Progenitor cell of endocrine pancreas (in vitro differentiated cells): Measurements from ENCODE around the gene KREMEN1. TPM values are rescaled to one million over a fixed set of nuclear protein-coding genes. Genes with fewer than 3 reads are reported as not detected.

Source experiments
- DNase-seq: peaks from one replicate; pipeline ENCODE4 v3.0.0; 2021; ENCODE audit warnings: low spot score; ENCODE audit not compliant: unreplicated experiment
- H3K27ac Mint-ChIP-seq: 2 replicates; pipeline ENCODE4 v1.8.0; 2021; ENCODE audit warnings: mild to moderate bottlenecking, moderate library complexity, mixed read lengths
- H3K27me3 Mint-ChIP-seq: 2 replicates; pipeline ENCODE4 v1.8.0; 2021; ENCODE audit warnings: mixed read lengths
- H3K36me3 Mint-ChIP-seq: 2 replicates; pipeline ENCODE4 v1.8.0; 2022; ENCODE audit warnings: mixed read lengths; ENCODE audit not compliant: insufficient read depth
- H3K4me1 Mint-ChIP-seq: 2 replicates; pipeline ENCODE4 v1.8.0; 2021; ENCODE audit warnings: low read depth, mixed read lengths
- H3K4me3 Mint-ChIP-seq: 2 replicates; pipeline ENCODE4 v1.8.0; 2021; ENCODE audit warnings: low read depth, mild to moderate bottlenecking, moderate library complexity, mixed read lengths
- H3K9me3 Mint-ChIP-seq: 2 replicates; pipeline ENCODE4 v1.8.0; 2021; ENCODE audit warnings: low read depth, mixed read lengths
- total RNA-seq: library from RNA; stranded (reverse); gene quantifications from 2 replicates; pipeline ENCODE4 v1.2.1, GENCODE V29; 2021
- TF ChIP-seq, protein P1 (sequence below): fragments of 200-600 bp; sonication (generic); IDR thresholded peaks from one replicate; pipeline ENCODE4 v1.5.0; 2021; ENCODE audit warnings: antibody characterized with exemption, mild to moderate bottlenecking; ENCODE audit not compliant: unreplicated experiment

Gene KREMEN1
- total RNA-seq, 1 donor from 2014 or later = 10.5 TPM

DNA sequence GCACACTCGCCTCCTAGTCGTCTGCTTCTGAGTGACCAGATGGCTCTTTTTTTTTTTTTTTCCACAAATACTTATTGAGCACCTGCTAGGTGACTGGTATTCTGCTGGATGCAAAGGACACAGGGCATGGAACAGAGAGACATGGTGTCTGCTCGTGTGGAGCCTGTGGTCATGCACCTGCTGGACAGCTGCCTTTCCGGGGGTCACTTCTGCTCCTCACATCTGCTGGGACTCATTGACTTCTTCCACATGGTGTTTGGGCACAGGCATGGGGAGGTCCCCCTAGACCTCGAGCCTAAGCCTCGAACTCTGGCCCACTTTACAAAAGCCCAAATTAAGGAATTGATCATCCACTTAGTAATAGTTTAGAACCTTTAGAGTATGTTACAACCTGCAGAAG, 93.3 kb downstream of the KREMEN1 start:
- Mint-ChIP-seq H3K9me3 (no peaks in the 10 kb centered on the region), H3K4me1 (no peaks in the 10 kb centered on the region), H3K4me3 (no peak overlapping the region), H3K27me3 (peaks cover 15% of the 10 kb centered on the region), H3K36me3 (no peaks in the 10 kb centered on the region), H3K27ac (no peak overlapping the region)
- no peak for DNase-seq
- TF ChIP-seq, protein P1, sequence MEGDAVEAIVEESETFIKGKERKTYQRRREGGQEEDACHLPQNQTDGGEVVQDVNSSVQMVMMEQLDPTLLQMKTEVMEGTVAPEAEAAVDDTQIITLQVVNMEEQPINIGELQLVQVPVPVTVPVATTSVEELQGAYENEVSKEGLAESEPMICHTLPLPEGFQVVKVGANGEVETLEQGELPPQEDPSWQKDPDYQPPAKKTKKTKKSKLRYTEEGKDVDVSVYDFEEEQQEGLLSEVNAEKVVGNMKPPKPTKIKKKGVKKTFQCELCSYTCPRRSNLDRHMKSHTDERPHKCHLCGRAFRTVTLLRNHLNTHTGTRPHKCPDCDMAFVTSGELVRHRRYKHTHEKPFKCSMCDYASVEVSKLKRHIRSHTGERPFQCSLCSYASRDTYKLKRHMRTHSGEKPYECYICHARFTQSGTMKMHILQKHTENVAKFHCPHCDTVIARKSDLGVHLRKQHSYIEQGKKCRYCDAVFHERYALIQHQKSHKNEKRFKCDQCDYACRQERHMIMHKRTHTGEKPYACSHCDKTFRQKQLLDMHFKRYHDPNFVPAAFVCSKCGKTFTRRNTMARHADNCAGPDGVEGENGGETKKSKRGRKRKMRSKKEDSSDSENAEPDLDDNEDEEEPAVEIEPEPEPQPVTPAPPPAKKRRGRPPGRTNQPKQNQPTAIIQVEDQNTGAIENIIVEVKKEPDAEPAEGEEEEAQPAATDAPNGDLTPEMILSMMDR = no peak

DNA sequence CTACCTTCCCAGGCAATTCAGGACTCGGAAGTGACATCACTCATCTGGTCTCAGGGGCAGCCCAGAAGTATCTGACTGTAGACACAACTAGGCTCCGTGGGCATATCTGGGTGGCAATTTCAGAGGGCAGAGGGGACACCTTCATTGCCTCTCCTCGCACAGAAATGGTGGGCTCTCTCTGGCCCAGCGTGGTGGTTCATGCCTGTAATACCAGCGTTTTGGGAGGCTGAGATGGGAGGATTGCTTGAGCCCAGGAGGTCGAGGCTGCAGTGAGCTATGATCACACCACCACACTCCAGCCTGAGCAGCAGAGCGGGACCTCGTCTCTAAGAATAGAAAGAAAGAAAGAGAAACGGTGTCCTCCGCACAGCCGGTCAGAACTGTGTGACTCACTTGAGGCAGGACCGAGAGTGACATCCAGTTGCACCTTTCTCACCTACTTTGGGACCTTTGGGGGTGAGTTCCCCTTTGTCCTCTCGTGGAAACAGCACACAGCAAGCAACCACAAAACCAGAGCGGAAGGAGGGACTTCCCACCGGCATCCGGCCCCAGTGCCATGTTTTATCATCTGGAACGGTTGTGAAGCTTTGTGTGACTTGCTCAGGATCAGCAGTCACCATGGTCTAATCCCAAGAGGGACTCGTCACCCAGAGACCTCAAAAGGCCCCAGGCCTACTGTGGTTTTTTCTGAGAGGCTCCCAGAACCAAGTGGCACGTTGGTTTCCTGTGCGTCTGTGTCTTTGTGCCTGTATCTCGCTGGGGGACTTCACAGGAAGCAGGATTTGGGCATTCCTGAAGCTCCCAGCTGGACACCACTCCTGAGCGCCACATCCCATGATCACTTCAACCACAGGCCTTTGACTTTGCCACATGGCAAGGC, 94.4 kb downstream of the KREMEN1 start:
- Mint-ChIP-seq H3K27ac (no peak overlapping the region), H3K9me3 (no peaks in the 10 kb centered on the region), H3K27me3 (peaks cover 18% of the 10 kb centered on the region), H3K36me3 (no peaks in the 10 kb centered on the region), H3K4me1 (no peaks in the 10 kb centered on the region), H3K4me3 (no peak overlapping the region)
- TF ChIP-seq, protein P1 = no peak
- no peak for DNase-seq

DNA sequence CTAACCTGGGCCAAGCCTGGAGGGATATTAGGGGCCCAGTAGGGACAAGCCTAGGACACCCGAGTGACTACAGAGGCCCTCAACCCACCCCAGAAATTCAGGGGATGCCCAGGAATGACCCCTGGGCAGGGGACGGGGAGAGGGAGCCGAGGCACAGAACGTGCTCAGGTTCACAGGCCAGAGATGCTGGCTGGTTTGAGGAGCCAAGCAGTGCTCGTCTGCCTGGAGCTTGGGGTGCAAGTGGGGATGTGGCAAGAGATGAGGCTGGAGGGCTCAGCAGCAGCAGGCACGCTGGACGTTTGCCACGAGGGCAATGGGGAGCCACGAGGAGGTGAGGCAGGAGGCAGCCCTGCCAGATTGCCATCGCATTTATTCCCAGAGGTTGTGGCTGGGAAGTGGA, 98.9 kb downstream of the KREMEN1 start:
- H3K27ac Mint-ChIP-seq = no peak overlapping the region
- H3K4me1 Mint-ChIP-seq = no peaks in the 10 kb centered on the region
- TF ChIP-seq, protein P1 = no peak
- peaks cover 2% of the 10 kb centered on the region for H3K36me3 Mint-ChIP-seq
- no peak for DNase-seq
- peaks cover 15% of the 10 kb centered on the region for H3K27me3 Mint-ChIP-seq
- no peak overlapping the region for H3K4me3 Mint-ChIP-seq
- H3K9me3 Mint-ChIP-seq = peaks cover 16% of the 10 kb centered on the region

DNA sequence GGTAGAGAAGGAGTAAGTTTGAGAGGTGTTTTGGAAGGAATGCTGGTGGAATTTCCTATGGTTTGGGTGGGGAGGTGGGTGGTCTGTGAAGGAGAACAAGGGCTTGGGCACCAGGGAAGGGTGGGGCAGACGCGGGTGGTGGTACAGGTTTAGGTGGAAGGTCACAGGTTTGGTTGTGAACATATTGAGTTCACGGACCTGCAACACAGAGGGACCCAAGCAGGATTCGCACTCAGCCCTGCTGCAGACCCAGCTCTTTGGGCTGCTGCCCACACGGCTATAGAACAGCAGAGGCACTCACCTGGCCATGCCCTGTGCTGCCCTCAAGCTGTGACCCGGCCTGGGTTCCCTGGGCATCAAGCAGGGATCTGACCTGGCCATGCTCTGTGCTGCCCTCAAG, 99.4 kb downstream of the KREMEN1 start:
- no peak for DNase-seq
- TF ChIP-seq, protein P1 = no peak
- no peak overlapping the region for H3K4me3 Mint-ChIP-seq
- peaks cover 16% of the 10 kb centered on the region for H3K9me3 Mint-ChIP-seq
- H3K4me1 Mint-ChIP-seq = no peaks in the 10 kb centered on the region
- H3K27ac Mint-ChIP-seq = no peak overlapping the region
- H3K27me3 Mint-ChIP-seq = peaks cover 15% of the 10 kb centered on the region
- H3K36me3 Mint-ChIP-seq = peaks cover 2% of the 10 kb centered on the region

DNA sequence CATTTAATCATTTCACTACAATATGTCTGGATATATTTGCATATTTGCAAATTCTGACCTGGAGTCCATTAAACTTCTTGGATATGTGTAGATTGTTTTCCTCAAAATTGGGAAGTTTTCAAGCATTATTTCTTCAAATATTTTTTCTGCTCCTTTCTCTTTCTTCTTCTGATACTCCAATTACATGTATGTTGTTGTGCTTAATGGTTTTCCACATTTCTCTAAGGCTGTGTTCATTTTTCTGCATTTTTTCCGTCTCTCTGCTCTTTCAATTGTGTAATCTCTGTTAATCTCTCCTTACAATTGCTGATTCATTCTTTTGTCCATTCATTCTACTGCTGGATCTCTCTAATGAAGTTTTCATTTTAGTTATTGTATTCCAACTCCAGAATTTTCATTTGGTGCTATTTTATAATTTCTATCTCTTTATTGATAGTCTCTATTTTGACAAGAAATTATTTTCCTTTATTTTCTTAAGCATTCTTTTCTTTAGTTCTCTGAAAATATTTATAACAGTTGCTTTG, 102.5 kb downstream of the KREMEN1 start:
- DNase-seq = no peak
- Mint-ChIP-seq H3K4me1 (no peaks in the 10 kb centered on the region), H3K36me3 (peaks cover 3% of the 10 kb centered on the region), H3K27ac (no peak overlapping the region), H3K9me3 (peaks cover 16% of the 10 kb centered on the region), H3K4me3 (no peak overlapping the region), H3K27me3 (peaks cover 7% of the 10 kb centered on the region)
- TF ChIP-seq, protein P1 = no peak
